H1 (cell line): ENCODE results near the gene PRDM15. TPM values are rescaled to one million over a fixed set of nuclear protein-coding genes. Genes with fewer than 3 reads are reported as not detected.

Experiments used
- CBX8 ChIP-seq: fragments of 300-800, 300-1000 bp; sonication (generic); IDR thresholded peaks from 2 replicates; pipeline ENCODE4 v1.7.1; 2016; ENCODE audit warnings: low read depth, low read length, borderline replicate concordance
- TAF7 ChIP-seq: optimal IDR thresholded peaks from 2 replicates; pipeline ENCODE3; 2011; ENCODE audit warnings: low read depth, mild to moderate bottlenecking, inconsistent platforms, low read length, moderate library complexity, borderline replicate concordance
- polyA plus RNA-seq, 7 experiments: library from polyadenylated mRNA; depleted of rRNA in 3 of 7; stranded (reverse) in 5 of 7; unstranded in 2 of 7; fragments of >200 nt in 5 of 7; fragments of 200-250 nt in 2 of 7; gene quantifications; 1 replicate in 5 of 7; 2 replicates in 1 of 7; 4 replicates in 1 of 7; pipeline versions ENCODE4 v1.2.1 to v1.2.3, GENCODE V29; 2011 to 2013; ENCODE audit warnings: missing spikeins in 2 of 7, mixed read lengths in 2 of 7
- total RNA-seq: library from RNA; stranded (reverse); fragmentation: NEBNext Ultra II Directional; extraction: Animal tissue kit (Norgen Biotek cat#: 25700); gene quantifications from 2 replicates; pipeline ENCODE4 v1.2.1, GENCODE V29; 2021

PRDM15 gene
- total and polyA plus RNA-seq, 2 of the 8 experiments (the other 6 are each of a cell fraction or from before 2014, with no cell fraction given) = 9.7 to 10.5 TPM

- TF ChIP-seq TAF7 (no peak), CBX8 (no peak)
These were observed 4.1 kb downstream of the PRDM15 start (continued) for GRCh38 chr21:41875086-41875485.
